Activated T-helper 1 cell treated with anti-CD3 and anti-CD28 coated beads, Interleukin-12 subunit alpha, Interleukin-12 subunit beta, Interleukin-2, Interleukin-4 antibody, amounts not matched to agents 30 ng/mL and 10 ng/mL and 1 ng/mL, durations not matched to agents 14 hours and 24 hours and 36 hours (primary cell): Measurements from ENCODE around the gene SSC5D. TPM values are rescaled to one million over a fixed set of nuclear protein-coding genes. Genes with fewer than 3 reads are reported as not detected.
"Not testable (repeated sequence)": the region's sequence is repeated elsewhere in the genome, so short reads cannot be mapped to it uniquely, and the experiment has no call there.

Source experiments
- DNase-seq: peaks from one replicate; pipeline ENCODE4 v3.0.0; 2021; ENCODE audit warnings: low spot score
- H3K27ac Mint-ChIP-seq: one replicate; pipeline ENCODE4 v1.8.0; 2021; ENCODE audit warnings: mild to moderate bottlenecking, mixed read lengths
- H3K27me3 Mint-ChIP-seq: one replicate; pipeline ENCODE4 v1.8.0; 2022; ENCODE audit warnings: mild to moderate bottlenecking, moderate library complexity, mixed read lengths; ENCODE audit not compliant: insufficient read depth
- H3K36me3 Mint-ChIP-seq: one replicate; pipeline ENCODE4 v1.8.0; 2021; ENCODE audit warnings: low read depth, mixed read lengths
- H3K4me1 Mint-ChIP-seq: one replicate; pipeline ENCODE4 v1.8.0; 2021; ENCODE audit warnings: low read depth, mixed read lengths
- H3K4me3 Mint-ChIP-seq: one replicate; pipeline ENCODE4 v1.8.0; 2021; ENCODE audit warnings: mild to moderate bottlenecking, moderate library complexity, mixed read lengths
- H3K9me3 Mint-ChIP-seq: one replicate; pipeline ENCODE4 v1.8.0; 2021; ENCODE audit warnings: mixed read lengths
- intact Hi-C: fragments of 100-400 bp; cut with micrococcal nuclease; formaldehyde crosslinking; loops from one replicate; pipeline ENCODE4 v1.15.1; 2024
- total RNA-seq: library from RNA; stranded (reverse); gene quantifications from 2 replicates; pipeline ENCODE4 v1.2.3, GENCODE V29; 2022

SSC5D gene
- total RNA-seq, 1 donor from 2014 or later = 0.65 TPM

GRCh38 chr19:55489711-55490477 is 1.7 kb downstream of the SSC5D start:
- Mint-ChIP-seq H3K36me3 (no peaks in the 10 kb centered on the region), H3K27me3 (peaks cover 9% of the 10 kb centered on the region), H3K9me3 (no peaks in the 10 kb centered on the region), H3K27ac (no peak overlapping the region), H3K4me3 (no peak overlapping the region), H3K4me1 (peaks cover 11% of the 10 kb centered on the region)
- no peak for DNase-seq
- intact Hi-C loops = no loop called here

- no peak for DNase-seq
- Mint-ChIP-seq H3K27me3 (peaks cover 9% of the 10 kb centered on the region), H3K4me1 (peaks cover 9% of the 10 kb centered on the region), H3K4me3 (no peak overlapping the region), H3K9me3 (no peaks in the 10 kb centered on the region), H3K27ac (no peak overlapping the region), H3K36me3 (no peaks in the 10 kb centered on the region)
- intact Hi-C loops = no loop called here
These were observed 2.5 kb downstream of the SSC5D start for GRCh38 chr19:55490478-55491432.

GRCh38 chr19:55491546-55492360 is 3.5 kb downstream of the SSC5D start:
- no peak for DNase-seq
- Mint-ChIP-seq H3K9me3 (no peaks in the 10 kb centered on the region), H3K4me1 (peaks cover 4% of the 10 kb centered on the region), H3K4me3 (no peak overlapping the region), H3K36me3 (no peaks in the 10 kb centered on the region), H3K27me3 (peaks cover 9% of the 10 kb centered on the region), H3K27ac (no peak overlapping the region)
- intact Hi-C loops = no loop called here

- Mint-ChIP-seq H3K36me3 (no peaks in the 10 kb centered on the region), H3K4me3 (no peak overlapping the region)
These were observed 4.2 kb downstream of the SSC5D start for GRCh38 chr19:55492362-55492944.

GRCh38 chr19:55493052-55493644 is 4.9 kb downstream of the SSC5D start:
- Mint-ChIP-seq H3K27ac (no peak overlapping the region), H3K4me3 (no peak overlapping the region), H3K4me1 (no peaks in the 10 kb centered on the region), H3K36me3 (no peaks in the 10 kb centered on the region), H3K9me3 (no peaks in the 10 kb centered on the region), H3K27me3 (peaks cover 11% of the 10 kb centered on the region)
- no peak for DNase-seq
- intact Hi-C loops = no loop called here

More at GRCh38 chr19:55492362-55492944, 4.2 kb downstream of the SSC5D start:
- H3K27me3 Mint-ChIP-seq = peaks cover 9% of the 10 kb centered on the region
- H3K27ac Mint-ChIP-seq = no peak overlapping the region
- DNase-seq = no peak
- H3K9me3 Mint-ChIP-seq = no peaks in the 10 kb centered on the region
- peaks cover 2% of the 10 kb centered on the region for H3K4me1 Mint-ChIP-seq
- intact Hi-C loops = no loop called here

GRCh38 chr19:55493645-55494171 is 5.5 kb downstream of the SSC5D start:
- Mint-ChIP-seq H3K27me3 (peaks cover 11% of the 10 kb centered on the region), H3K4me3 (no peak overlapping the region), H3K27ac (no peak overlapping the region), H3K4me1 (no peaks in the 10 kb centered on the region), H3K36me3 (no peaks in the 10 kb centered on the region), H3K9me3 (no peaks in the 10 kb centered on the region)
- DNase-seq = no peak
- intact Hi-C loops = no loop called here

- DNase-seq = no peak
- peaks cover 11% of the 10 kb centered on the region for H3K27me3 Mint-ChIP-seq
- intact Hi-C loops = no loop called here
- no peaks in the 10 kb centered on the region for H3K36me3 Mint-ChIP-seq
- H3K4me1 Mint-ChIP-seq = no peaks in the 10 kb centered on the region
- H3K27ac Mint-ChIP-seq = no peak overlapping the region
- no peak overlapping the region for H3K4me3 Mint-ChIP-seq
- no peaks in the 10 kb centered on the region for H3K9me3 Mint-ChIP-seq
These were observed 6.0 kb downstream of the SSC5D start for GRCh38 chr19:55494172-55494761.

GRCh38 chr19:55495646-55496349 is 7.6 kb downstream of the SSC5D start:
- Mint-ChIP-seq H3K27ac (no peak overlapping the region), H3K36me3 (no peaks in the 10 kb centered on the region), H3K27me3 (peaks cover 11% of the 10 kb centered on the region), H3K9me3 (no peaks in the 10 kb centered on the region), H3K4me3 (no peak overlapping the region), H3K4me1 (no peaks in the 10 kb centered on the region)
- DNase-seq = no peak
- intact Hi-C loops = no loop called here

- H3K36me3 Mint-ChIP-seq, H3K4me3 Mint-ChIP-seq, H3K4me1 Mint-ChIP-seq, H3K9me3 Mint-ChIP-seq, H3K27ac Mint-ChIP-seq, DNase-seq, intact Hi-C loops: not testable (repeated sequence)
- peaks cover 13% of the 10 kb centered on the region for H3K27me3 Mint-ChIP-seq
These were observed 8.6 kb downstream of the SSC5D start for GRCh38 chr19:55496820-55497219.

- H3K27me3 Mint-ChIP-seq = peaks cover 11% of the 10 kb centered on the region
- H3K4me3 Mint-ChIP-seq = no peak overlapping the region
- no peak overlapping the region for H3K27ac Mint-ChIP-seq
- H3K9me3 Mint-ChIP-seq = no peaks in the 10 kb centered on the region
- peaks cover 11% of the 10 kb centered on the region for H3K4me1 Mint-ChIP-seq
- intact Hi-C loops = no loop called here
- DNase-seq = no peak
- peaks cover 3% of the 10 kb centered on the region for H3K36me3 Mint-ChIP-seq
These were observed 9.5 kb downstream of the SSC5D start for GRCh38 chr19:55497763-55498162.

GRCh38 chr19:55498246-55498840 is 10.1 kb downstream of the SSC5D start:
- no peak for DNase-seq
- no peaks in the 10 kb centered on the region for H3K9me3 Mint-ChIP-seq
- peaks cover 5% of the 10 kb centered on the region for H3K36me3 Mint-ChIP-seq
- H3K27me3 Mint-ChIP-seq = peaks cover 5% of the 10 kb centered on the region
- no peak overlapping the region for H3K4me3 Mint-ChIP-seq
- peaks cover 15% of the 10 kb centered on the region for H3K4me1 Mint-ChIP-seq
- intact Hi-C loops = no loop called here
- H3K27ac Mint-ChIP-seq = no peak overlapping the region
